HEK293 (cell line): ENCODE results near the gene LIMA1.
A peak's percentile ranks its signal among the peaks of the same experiment; 100 is the strongest.

ENCODE experiments used
- KLF16 ChIP-seq: fragments of 450-650 bp; formaldehyde crosslinking; IDR thresholded peaks from 2 replicates; pipeline ENCODE4 v1.5.1; 2017; ENCODE audit warnings: missing biosample characterization, missing genetic modification characterization
- MYNN ChIP-seq: fragments of 450-650 bp; formaldehyde crosslinking; IDR thresholded peaks from 2 replicates; pipeline ENCODE4 v1.5.1; 2016; ENCODE audit warnings: missing biosample characterization, missing genetic modification characterization, borderline replicate concordance
- PRDM1 ChIP-seq: fragments of 450-650 bp; formaldehyde crosslinking; IDR thresholded peaks from 2 replicates; pipeline ENCODE4; 2016; ENCODE audit warnings: missing biosample characterization, missing genetic modification characterization
- REST ChIP-seq: fragments of 450-650 bp; formaldehyde crosslinking; IDR thresholded peaks from 2 replicates; pipeline ENCODE4 v1.5.1; 2016; ENCODE audit warnings: missing biosample characterization, missing genetic modification characterization
- TRIM28 ChIP-seq: IDR thresholded peaks from 2 replicates; pipeline ENCODE4 v1.6.1; 2011; ENCODE audit warnings: low read length, control low read depth, borderline replicate concordance
- ZBTB11 ChIP-seq: fragments of 450-650 bp; formaldehyde crosslinking; conservative IDR thresholded peaks from 2 replicates; pipeline ENCODE4 v1.5.1; 2016; ENCODE audit warnings: low read depth, missing biosample characterization, missing genetic modification characterization
- ZBTB7A ChIP-seq: fragments of 450-650 bp; formaldehyde crosslinking; IDR thresholded peaks from 2 replicates; pipeline ENCODE4 v1.5.1; 2016; ENCODE audit warnings: low read depth, missing biosample characterization, missing genetic modification characterization
- ZFP37 ChIP-seq: fragments of 450-650 bp; formaldehyde crosslinking; IDR thresholded peaks from 2 replicates; pipeline ENCODE4 v1.5.1; 2016; ENCODE audit warnings: missing biosample characterization, missing genetic modification characterization
- ZIC2 ChIP-seq: fragments of 450-650 bp; formaldehyde crosslinking; IDR thresholded peaks from 2 replicates; pipeline ENCODE4 v1.5.1; 2016; ENCODE audit warnings: missing biosample characterization, missing genetic modification characterization
- ZNF112 ChIP-seq: fragments of 450-650 bp; formaldehyde crosslinking; IDR thresholded peaks from 2 replicates; pipeline ENCODE4 v1.5.0; 2017; ENCODE audit warnings: missing biosample characterization, missing genetic modification characterization
- ZNF114 ChIP-seq: fragments of 450-650 bp; formaldehyde crosslinking; IDR thresholded peaks from 2 replicates; pipeline ENCODE4 v1.5.0; 2017; ENCODE audit warnings: missing biosample characterization, missing genetic modification characterization
- ZNF132 ChIP-seq: fragments of 450-650 bp; formaldehyde crosslinking; IDR thresholded peaks from 2 replicates; pipeline ENCODE4 v1.5.1; 2017; ENCODE audit warnings: missing biosample characterization, missing genetic modification characterization, borderline replicate concordance
- ZNF146 ChIP-seq: fragments of 450-650 bp; formaldehyde crosslinking; IDR thresholded peaks from 2 replicates; pipeline ENCODE4 v1.5.1; 2016; ENCODE audit warnings: missing biosample characterization, missing genetic modification characterization
- ZNF175 ChIP-seq: fragments of 450-650 bp; formaldehyde crosslinking; IDR thresholded peaks from 2 replicates; pipeline ENCODE4 v1.5.1; 2016; ENCODE audit warnings: missing biosample characterization, missing genetic modification characterization
- ZNF324 ChIP-seq: fragments of 450-650 bp; formaldehyde crosslinking; IDR thresholded peaks from 2 replicates; pipeline ENCODE4 v1.5.1; 2016; ENCODE audit warnings: missing biosample characterization, missing genetic modification characterization
- ZNF473 ChIP-seq: fragments of 450-650 bp; formaldehyde crosslinking; IDR thresholded peaks from 2 replicates; pipeline ENCODE4 v1.5.1; 2017; ENCODE audit warnings: missing biosample characterization, missing genetic modification characterization
- ZNF571 ChIP-seq: fragments of 450-650 bp; formaldehyde crosslinking; IDR thresholded peaks from 2 replicates; pipeline ENCODE4 v1.5.0; 2017; ENCODE audit warnings: missing biosample characterization, missing genetic modification characterization
- ZNF654 ChIP-seq: fragments of 450-650 bp; formaldehyde crosslinking; IDR thresholded peaks from 2 replicates; pipeline ENCODE4 v1.5.1; 2016; ENCODE audit warnings: low read depth, missing biosample characterization, missing genetic modification characterization
- ZSCAN23 ChIP-seq: fragments of 450-650 bp; formaldehyde crosslinking; IDR thresholded peaks from 2 replicates; pipeline ENCODE4 v1.5.1; 2016; ENCODE audit warnings: missing biosample characterization, missing genetic modification characterization
- TF ChIP-seq, protein P1 (sequence below): fragments of 450-650 bp; IDR thresholded peaks from 2 replicates; pipeline ENCODE4 v1.5.1; 2018; ENCODE audit warnings: missing biosample characterization, mild to moderate bottlenecking, missing genetic modification characterization
- TF ChIP-seq, protein P2 (sequence below): fragments of 450-650 bp; formaldehyde crosslinking; IDR thresholded peaks from 2 replicates; pipeline ENCODE4 v1.5.1; 2016; ENCODE audit warnings: missing biosample characterization, missing genetic modification characterization

LIMA1 gene

GRCh38 chr12:50167049-50167828, 116.1 kb downstream of the LIMA1 start, which contains the start of gene CERS5 (continued):
- TF ChIP-seq REST (tag by site-specific recombination) (peak; percentile 22; the same call in 1 of the 2 replicates), PRDM1 (tag by site-specific recombination) (no peak), ZIC2 (peak; percentile 70), KLF16 (tag by site-specific recombination) (peak; percentile 93), ZNF324 (tag by site-specific recombination) (peak; percentile 92; the same call in 1 of the 2 replicates), ZNF473 (no peak), ZSCAN23 (no peak), ZNF112 (no peak), ZNF146 (tag by site-specific recombination) (no peak), ZNF654 (tag by site-specific recombination) (no peak), TRIM28 (no peak), ZBTB11 (tag by site-specific recombination) (peak; percentile 79), ZFP37 (0 out of 2 replicates have a peak, but pooled peaks have one; percentile 65), ZNF175 (tag by site-specific recombination) (no peak), ZNF114 (tag by site-specific recombination) (no peak), ZNF571 (tag by site-specific recombination) (no peak), ZNF132 (tag by site-specific recombination) (no peak), ZBTB7A (tag by site-specific recombination) (0 out of 2 replicates have a peak, but pooled peaks have one; percentile 25), MYNN (tag by site-specific recombination) (no peak)
- TF ChIP-seq, protein P1, sequence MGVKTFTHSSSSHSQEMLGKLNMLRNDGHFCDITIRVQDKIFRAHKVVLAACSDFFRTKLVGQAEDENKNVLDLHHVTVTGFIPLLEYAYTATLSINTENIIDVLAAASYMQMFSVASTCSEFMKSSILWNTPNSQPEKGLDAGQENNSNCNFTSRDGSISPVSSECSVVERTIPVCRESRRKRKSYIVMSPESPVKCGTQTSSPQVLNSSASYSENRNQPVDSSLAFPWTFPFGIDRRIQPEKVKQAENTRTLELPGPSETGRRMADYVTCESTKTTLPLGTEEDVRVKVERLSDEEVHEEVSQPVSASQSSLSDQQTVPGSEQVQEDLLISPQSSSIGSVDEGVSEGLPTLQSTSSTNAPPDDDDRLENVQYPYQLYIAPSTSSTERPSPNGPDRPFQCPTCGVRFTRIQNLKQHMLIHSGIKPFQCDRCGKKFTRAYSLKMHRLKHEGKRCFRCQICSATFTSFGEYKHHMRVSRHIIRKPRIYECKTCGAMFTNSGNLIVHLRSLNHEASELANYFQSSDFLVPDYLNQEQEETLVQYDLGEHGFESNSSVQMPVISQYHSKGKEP (tag by site-specific recombination) = no peak
- TF ChIP-seq, protein P2, sequence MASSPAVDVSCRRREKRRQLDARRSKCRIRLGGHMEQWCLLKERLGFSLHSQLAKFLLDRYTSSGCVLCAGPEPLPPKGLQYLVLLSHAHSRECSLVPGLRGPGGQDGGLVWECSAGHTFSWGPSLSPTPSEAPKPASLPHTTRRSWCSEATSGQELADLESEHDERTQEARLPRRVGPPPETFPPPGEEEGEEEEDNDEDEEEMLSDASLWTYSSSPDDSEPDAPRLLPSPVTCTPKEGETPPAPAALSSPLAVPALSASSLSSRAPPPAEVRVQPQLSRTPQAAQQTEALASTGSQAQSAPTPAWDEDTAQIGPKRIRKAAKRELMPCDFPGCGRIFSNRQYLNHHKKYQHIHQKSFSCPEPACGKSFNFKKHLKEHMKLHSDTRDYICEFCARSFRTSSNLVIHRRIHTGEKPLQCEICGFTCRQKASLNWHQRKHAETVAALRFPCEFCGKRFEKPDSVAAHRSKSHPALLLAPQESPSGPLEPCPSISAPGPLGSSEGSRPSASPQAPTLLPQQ (tag by site-specific recombination) = peak; percentile 68
- TF ChIP-seq, all 188 proteins: peak for 61
